ENCODE measurements around the gene URI1. TPM values are rescaled to one million over a fixed set of nuclear protein-coding genes. Genes with fewer than 3 reads are reported as not detected.

URI1 gene
- total RNA-seq, 1 experiment from 2014 or later = 46.4 TPM

- DNase-seq (ENCODE audit: low spot score) = no peak
Observed at GRCh38 chr19:30054210-30054609, 112.2 kb downstream of the URI1 start.

- DNase-seq (ENCODE audit: low spot score) = no peak
Observed at GRCh38 chr19:30056580-30056979, 114.5 kb downstream of the URI1 start.

GRCh38 chr19:30059741-30060457 is 117.9 kb downstream of the URI1 start:
- no peak for DNase-seq (ENCODE audit: low spot score)

- no peak for DNase-seq (ENCODE audit: low spot score)
Observed at GRCh38 chr19:30060531-30061222, 118.6 kb downstream of the URI1 start.

- no peak for DNase-seq (ENCODE audit: low spot score)
Observed at GRCh38 chr19:30061223-30062064, 119.4 kb downstream of the URI1 start.

GRCh38 chr19:30062065-30062906 is 120.2 kb downstream of the URI1 start:
- no peak for DNase-seq (ENCODE audit: low spot score)

GRCh38 chr19:30062907-30063649 is 121.0 kb downstream of the URI1 start:
- DNase-seq (ENCODE audit: low spot score) = no peak

GRCh38 chr19:30063650-30064347 is 121.8 kb downstream of the URI1 start:
- DNase-seq (ENCODE audit: low spot score) = no peak

- DNase-seq (ENCODE audit: low spot score) = no peak
Observed at GRCh38 chr19:30064348-30064699, 122.3 kb downstream of the URI1 start.

GRCh38 chr19:30064771-30065494 is 122.9 kb downstream of the URI1 start:
- no peak for DNase-seq (ENCODE audit: low spot score)

- DNase-seq (ENCODE audit: low spot score) = no peak
Observed at GRCh38 chr19:30065680-30066606, 123.9 kb downstream of the URI1 start.

Small RNAs within 50 kb of the gene (small RNA-seq; reads per million reads assigned to genes)
- not detected for gene AC008798.1
- gene TAF9P3 = not detected

Other genes starting within 250 kb of the URI1 start
- 22.4 and 24.5 TPM in 2 replicates for gene C19orf12, start 227.0 kb upstream of the URI1 start, total RNA-seq (2014; rRNA removed; shearing (Covaris generic))
- 20.1 and 29.1 TPM in 2 replicates for gene CCNE1, start 130.2 kb upstream of the URI1 start, total RNA-seq (2014; rRNA removed; shearing (Covaris generic))